ENCODE measurements around the gene CADM2.

- no peak for TF ChIP-seq CTCF (conservative IDR thresholded peaks at IDR 0.05; ENCODE audit: low read depth, low read length)
- TF ChIP-seq EZH2 (IDR thresholded peaks at IDR 0.05; ENCODE audit: borderline replicate concordance, low read depth, low read length, poor library complexity, severe bottlenecking), result no peak
Observed at GRCh38 chr3:86047161-86047560, 1088.4 kb downstream of the CADM2 start.

Data from A673 (cell line).